ENCODE measurements around the gene CLDN6.

GRCh38 chr16:3027983-3028715 lies 10.2 kb upstream of the CLDN6 start:
- TF ChIP-seq POLR2A (IDR thresholded peaks at IDR 0.05): peak in 1 of 2 donors; percentile 43
- TF ChIP-seq CTCF (IDR thresholded peaks at IDR 0.05): peak; percentile 47 to 95 (median 72)

Measured in thyroid gland (tissue), 4 donors.